Measurements from ENCODE around the gene MACROH2A2. TPM values are rescaled to one million over a fixed set of nuclear protein-coding genes. Genes with fewer than 3 reads are reported as not detected.

The MACROH2A2 gene
- total and polyA plus RNA-seq, 2 of the 13 experiments (the other 11 are each of a cell fraction or from before 2014, with no cell fraction given) = 9.8 to 43.1 TPM

- TF ChIP-seq SMAD3 (CRISPR knock-in tag; IDR thresholded peaks at IDR 0.05) (no peak), NCOA5 (CRISPR knock-in tag; IDR thresholded peaks at IDR 0.05) (no peak), ZNF674 (CRISPR knock-in tag; IDR thresholded peaks at IDR 0.05; ENCODE audit: low read depth) (no peak), ZNF652 (CRISPR knock-in tag; IDR thresholded peaks at IDR 0.05; ENCODE audit: borderline replicate concordance, low read depth) (no peak), ZNF737 (CRISPR knock-in tag; IDR thresholded peaks at IDR 0.05; ENCODE audit: borderline replicate concordance) (no peak), HNRNPL (IDR thresholded peaks at IDR 0.05; ENCODE audit: low read depth, low read length) (0 out of 2 replicates have a peak, but pooled peaks have one; percentile 30), ZNF382 (CRISPR knock-in tag; IDR thresholded peaks at IDR 0.05; ENCODE audit: borderline replicate concordance) (no peak)
Measured at GRCh38 chr10:70052462-70053217, at the start of gene MACROH2A2 (continued).

GRCh38 chr10:70007116-70007820 lies 45.4 kb upstream of the MACROH2A2 start:
- H3K79me2 ChIP-seq (ENCODE audit: insufficient read depth, low read length) = no peaks in the 10 kb centered on the region
- intact Hi-C loops (cut with micrococcal nuclease; ENCODE audit: unreplicated experiment) = no loop called here
- no peak overlapping the region for H3K4me2 ChIP-seq (ENCODE audit: low read depth, low read length)
- ATAC-seq (no peak), DNase-seq (ENCODE audit: low spot score) (no peak), FAIRE-seq (no peak)
- H3K9me3 ChIP-seq (ENCODE audit: low read length) = no peaks in the 10 kb centered on the region
- 15% methylated on average over 9 of the region's 9 CpGs for WGBS (ENCODE audit: low lambda C conversion rate)
- ChIA-PET CTCF (ENCODE audit: low intra/inter-chr PET ratio, low total read pairs) (no interaction called here), POLR2A (no interaction called here)
- in situ Hi-C loops (cut with HindIII; ENCODE audit: extremely low pct_ligation_motif_present, low pct_unique_long_range_greater_than_20kb) = no loop called here
- H3K9ac ChIP-seq (ENCODE audit: insufficient read depth, low read depth, low read length) = no peak overlapping the region
- BruUV-seq (replicated peaks) = no TSS peak
- H3K27me3 ChIP-seq (ENCODE audit: control insufficient read depth in 1 of 2, insufficient read depth in 2 of 2, low read length in 2 of 2) = no peaks in the 10 kb centered on the region; a peak in 2 of 5 replicates
- no peaks in the 10 kb centered on the region for H3K4me1 ChIP-seq (ENCODE audit: insufficient read depth, low read length)
- H3K36me3 ChIP-seq (replicated peaks in 1 of 2; ENCODE audit: control insufficient read depth in 1 of 2, insufficient read depth in 2 of 2, low read length in 2 of 2) = no peaks in the 10 kb centered on the region
- H3K4me3 ChIP-seq (replicated peaks in 1 of 3; ENCODE audit: insufficient read depth in 1 of 3, low read depth in 2 of 3, low read length in 3 of 3) = no peak overlapping the region
- H2AFZ ChIP-seq (ENCODE audit: low read length) = no peak overlapping the region
- H4K20me1 ChIP-seq (ENCODE audit: insufficient read depth, low read length) = no peaks in the 10 kb centered on the region
- H3K27ac ChIP-seq (ENCODE audit: extremely low read length, insufficient read depth, low read length) = no peak overlapping the region
- no peak for TF ChIP-seq ZNF777 (CRISPR knock-in tag; IDR thresholded peaks at IDR 0.05)
- no peak for TF ChIP-seq HOXD1 (CRISPR knock-in tag; IDR thresholded peaks at IDR 0.05)
- TF ChIP-seq MIER3 (CRISPR knock-in tag; IDR thresholded peaks at IDR 0.05; ENCODE audit: borderline replicate concordance) = no peak
- no peak for TF ChIP-seq RELA (CRISPR knock-in tag; IDR thresholded peaks at IDR 0.05)
- no peak for TF ChIP-seq ZBTB39 (CRISPR knock-in tag; IDR thresholded peaks at IDR 0.05)
- TF ChIP-seq SMARCE1 (IDR thresholded peaks at IDR 0.05; ENCODE audit: borderline replicate concordance) = no peak
- no peak for TF ChIP-seq ZNF710 (CRISPR knock-in tag; IDR thresholded peaks at IDR 0.05; ENCODE audit: borderline replicate concordance)
- TF ChIP-seq ZNF333 (CRISPR knock-in tag; IDR thresholded peaks at IDR 0.05; ENCODE audit: borderline replicate concordance) = no peak
- TF ChIP-seq ATRX (CRISPR knock-in tag; IDR thresholded peaks at IDR 0.05; ENCODE audit: borderline replicate concordance) = no peak
- TF ChIP-seq TOE1 (CRISPR knock-in tag; IDR thresholded peaks at IDR 0.05) = no peak
- no peak for TF ChIP-seq CCAR2 (optimal IDR thresholded peaks at IDR 0.05; ENCODE audit: low read depth, low read length)
- no peak for TF ChIP-seq ZEB1 (IDR thresholded peaks at IDR 0.05; ENCODE audit: insufficient replicate concordance, low read depth)
- TF ChIP-seq PHF8 (CRISPR knock-in tag; IDR thresholded peaks at IDR 0.05) = no peak
- TF ChIP-seq ZBTB1 (CRISPR knock-in tag; IDR thresholded peaks at IDR 0.05; ENCODE audit: borderline replicate concordance) = no peak
